ENCODE measurements around the gene OR6X1.

Gene OR6X1

GRCh38 chr11:123773026-123773425 lies 18.7 kb upstream of the OR6X1 start:
- H3K27ac ChIP-seq = no peak overlapping the region
- no peak for TF ChIP-seq ZFX (IDR thresholded peaks at IDR 0.05; ENCODE audit: borderline replicate concordance)
- TF ChIP-seq CTCF (IDR thresholded peaks at IDR 0.05) = no peak

- no peak overlapping the region for H3K27ac ChIP-seq
- TF ChIP-seq ZFX (IDR thresholded peaks at IDR 0.05; ENCODE audit: borderline replicate concordance) = no peak
- no peak for TF ChIP-seq CTCF (IDR thresholded peaks at IDR 0.05)
Observed at GRCh38 chr11:123771664-123772063, 17.3 kb upstream of the OR6X1 start.

GRCh38 chr11:123770712-123771111 lies 16.4 kb upstream of the OR6X1 start:
- no peak for TF ChIP-seq CTCF (IDR thresholded peaks at IDR 0.05)
- TF ChIP-seq ZFX (IDR thresholded peaks at IDR 0.05; ENCODE audit: borderline replicate concordance) = no peak
- no peak overlapping the region for H3K27ac ChIP-seq

- H3K27ac ChIP-seq = no peak overlapping the region
- TF ChIP-seq CTCF (IDR thresholded peaks at IDR 0.05) (no peak), ZFX (IDR thresholded peaks at IDR 0.05; ENCODE audit: borderline replicate concordance) (no peak)
Observed at GRCh38 chr11:123765601-123766000, 11.3 kb upstream of the OR6X1 start.

GRCh38 chr11:123762422-123762821 lies 8.1 kb upstream of the OR6X1 start:
- no peak overlapping the region for H3K27ac ChIP-seq
- no peak for TF ChIP-seq CTCF (IDR thresholded peaks at IDR 0.05)
- no peak for TF ChIP-seq ZFX (IDR thresholded peaks at IDR 0.05; ENCODE audit: borderline replicate concordance)

- no peak overlapping the region for H3K27ac ChIP-seq
Observed at GRCh38 chr11:123760894-123761293, 6.6 kb upstream of the OR6X1 start.

GRCh38 chr11:123757976-123758375 lies 3.7 kb upstream of the OR6X1 start:
- no peak overlapping the region for H3K27ac ChIP-seq
- TF ChIP-seq CTCF (IDR thresholded peaks at IDR 0.05) = no peak
- no peak for TF ChIP-seq ZFX (IDR thresholded peaks at IDR 0.05; ENCODE audit: borderline replicate concordance)

More at GRCh38 chr11:123760894-123761293, 6.6 kb upstream of the OR6X1 start:
- no peak for TF ChIP-seq ZFX (IDR thresholded peaks at IDR 0.05; ENCODE audit: borderline replicate concordance)
- no peak for TF ChIP-seq CTCF (IDR thresholded peaks at IDR 0.05)
